Keratinocyte (primary cell): Measurements from ENCODE around the gene ASZ1. TPM values are rescaled to one million over a fixed set of nuclear protein-coding genes. Genes with fewer than 3 reads are reported as not detected.
"Not testable (repeated sequence)": the region's sequence is repeated elsewhere in the genome, so short reads cannot be mapped to it uniquely, and the experiment has no call there.

Experiments used
- DNase-seq: peaks from one replicate; pipeline ENCODE4 v3.0.0-alpha.2; 2011; ENCODE audit warnings: low read depth, missing footprints, low spot score
- FAIRE-seq: peaks from 2 replicates; lab custom pipeline; 2011; peaks lifted over from hg19 to GRCh38; lab: Jason Lieb, UNC
- H2AFZ ChIP-seq: 2 replicates; pipeline ENCODE4 v1.6.0; 2012; ENCODE audit warnings: low read length, control low read depth, inconsistent platforms; ENCODE audit not compliant: control insufficient read depth
- H3K27ac ChIP-seq: 2 replicates; pipeline ENCODE4 v1.5.1; 2011; ENCODE audit warnings: low read length; ENCODE audit not compliant: control insufficient read depth, insufficient read depth
- H3K27me3 ChIP-seq: 3 replicates; pipeline ENCODE4 v1.6.0; 2011; ENCODE audit warnings: low read length; ENCODE audit not compliant: control insufficient read depth, insufficient read depth; ENCODE audit errors: extremely low read depth
- H3K36me3 ChIP-seq, 2 experiments: 2 replicates in 1 of 2; 3 replicates in 1 of 2; pipeline ENCODE4 v1.5.1; 2011; ENCODE audit warnings: low read length in 2 of 2, mild to moderate bottlenecking in 1 of 2; ENCODE audit not compliant: control insufficient read depth in 2 of 2, insufficient read depth in 2 of 2; ENCODE audit errors: extremely low read depth in 1 of 2
- H3K4me1 ChIP-seq: 3 replicates; pipeline ENCODE4 v1.5.1; 2011; ENCODE audit warnings: low read length; ENCODE audit not compliant: control insufficient read depth, insufficient read depth; ENCODE audit errors: extremely low read depth
- H3K4me2 ChIP-seq: 3 replicates; pipeline ENCODE4 v1.6.0; 2011; ENCODE audit warnings: low read depth, low read length; ENCODE audit not compliant: control insufficient read depth, insufficient read depth; ENCODE audit errors: extremely low read depth
- H3K4me3 ChIP-seq, 3 experiments: fragments of 200-600 bp in 1 of 3; sonication (generic) in 1 of 3; 2 replicates in 2 of 3; 3 replicates in 1 of 3; pipeline ENCODE4 v1.5.1; 2011 to 2016; ENCODE audit warnings: low read length in 3 of 3, mild to moderate bottlenecking in 3 of 3, control low read depth in 2 of 3, inconsistent platforms in 1 of 3, low read depth in 1 of 3, mixed read lengths in 1 of 3, mixed run types in 1 of 3, moderate library complexity in 1 of 3; ENCODE audit not compliant: control insufficient read depth in 2 of 3, insufficient read depth in 2 of 3; ENCODE audit errors: extremely low read depth in 1 of 3
- H3K79me2 ChIP-seq: 2 replicates; pipeline ENCODE4 v1.6.0; 2012; ENCODE audit warnings: low read length; ENCODE audit not compliant: control insufficient read depth, insufficient read depth
- H3K9ac ChIP-seq: 3 replicates; pipeline ENCODE4 v1.6.0; 2011; ENCODE audit warnings: low read length; ENCODE audit not compliant: control insufficient read depth, insufficient read depth; ENCODE audit errors: extremely low read depth
- H3K9me1 ChIP-seq: 3 replicates; pipeline ENCODE4 v1.6.0; 2011; ENCODE audit warnings: low read length; ENCODE audit not compliant: control insufficient read depth, insufficient read depth; ENCODE audit errors: extremely low read depth
- H3K9me3 ChIP-seq: 2 replicates; pipeline ENCODE4 v1.5.1; 2012; ENCODE audit warnings: low read depth, low read length; ENCODE audit not compliant: control insufficient read depth
- H4K20me1 ChIP-seq: 3 replicates; pipeline ENCODE4 v1.6.0; 2011; ENCODE audit warnings: low read length; ENCODE audit not compliant: control insufficient read depth, insufficient read depth; ENCODE audit errors: extremely low read depth
- EZH2 ChIP-seq: IDR thresholded peaks from one replicate; pipeline ENCODE4 v1.6.1; 2012; ENCODE audit warnings: inconsistent platforms, mild to moderate bottlenecking, low read length, moderate library complexity
- dilution Hi-C: fragments of 300-500 bp; cut with MboI; formaldehyde crosslinking; loops from one replicate; pipeline ENCODE4 v1.7.0; 2020; ENCODE audit warnings: low sequenced_read_pairs; ENCODE audit not compliant: extremely low pct_ligation_motif_present
- polyA plus RNA-seq, 5 experiments: library from polyadenylated mRNA; depleted of rRNA in 3 of 5; stranded (reverse) in 3 of 5; stranded (forward) in 1 of 5; unstranded in 1 of 5; fragments of >200 nt; gene quantifications; 1 replicate in 1 of 5; 2 replicates in 3 of 5; 3 replicates in 1 of 5; pipeline versions ENCODE4 v1.2.1 to v1.2.3, GENCODE V29; 2011 to 2012; ENCODE audit warnings: missing spikeins in 2 of 5, low read depth in 1 of 5, low replicate concordance in 1 of 5
- TF ChIP-seq, protein P1 (sequence below), 3 experiments: IDR thresholded peaks in 1 of 3; conservative IDR thresholded peaks in 1 of 3; optimal IDR thresholded peaks in 1 of 3; 2 replicates in 2 of 3; 3 replicates in 1 of 3; pipeline versions ENCODE3 to v1.5.1; 2011; ENCODE audit warnings: low read length in 3 of 3, mild to moderate bottlenecking in 3 of 3, moderate library complexity in 2 of 3, control low read depth in 1 of 3, inconsistent platforms in 1 of 3; ENCODE audit not compliant: insufficient read depth in 2 of 3; ENCODE audit errors: extremely low read depth in 1 of 3

ASZ1 gene
- polyA plus RNA-seq, 1 donor (not counting 4 experiments of a cell fraction or from before 2014, with no cell fraction given) = not detected

DNA sequence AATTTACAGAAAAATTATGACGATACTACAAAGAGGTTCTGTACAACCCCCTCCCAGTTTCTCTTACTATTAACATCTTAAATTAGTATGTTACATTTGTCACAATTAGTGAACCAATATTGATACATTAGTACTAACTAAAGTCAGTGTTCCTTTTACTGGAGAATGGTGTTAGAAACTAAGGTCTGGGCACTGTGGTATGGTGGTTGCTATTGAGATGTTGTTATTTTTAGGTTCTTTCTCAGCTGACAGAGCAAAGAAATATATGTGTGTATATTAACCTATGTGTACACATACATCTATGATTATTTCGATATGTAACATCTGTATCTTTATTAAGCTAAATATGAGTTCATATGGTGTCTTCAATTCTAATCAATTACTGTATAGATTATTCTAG, 40.9 kb upstream of the ASZ1 start:
- Histone ChIP-seq H3K4me1 (no peaks in the 10 kb centered on the region), H3K9me3 (no peaks in the 10 kb centered on the region), H3K27me3 (no peaks in the 10 kb centered on the region), H3K79me2 (no peaks in the 10 kb centered on the region), H3K4me3 (no peak overlapping the region), H3K9ac (no peak overlapping the region), H4K20me1 (no peaks in the 10 kb centered on the region), H3K27ac (no peak overlapping the region), H3K36me3 (no peaks in the 10 kb centered on the region), H3K9me1 (no peaks in the 10 kb centered on the region), H2AFZ (no peak overlapping the region), H3K4me2 (no peak overlapping the region)
- FAIRE-seq (no peak), DNase-seq (no peak)
- dilution Hi-C loops = no loop called here
- no peak for TF ChIP-seq EZH2
- TF ChIP-seq, protein P1, sequence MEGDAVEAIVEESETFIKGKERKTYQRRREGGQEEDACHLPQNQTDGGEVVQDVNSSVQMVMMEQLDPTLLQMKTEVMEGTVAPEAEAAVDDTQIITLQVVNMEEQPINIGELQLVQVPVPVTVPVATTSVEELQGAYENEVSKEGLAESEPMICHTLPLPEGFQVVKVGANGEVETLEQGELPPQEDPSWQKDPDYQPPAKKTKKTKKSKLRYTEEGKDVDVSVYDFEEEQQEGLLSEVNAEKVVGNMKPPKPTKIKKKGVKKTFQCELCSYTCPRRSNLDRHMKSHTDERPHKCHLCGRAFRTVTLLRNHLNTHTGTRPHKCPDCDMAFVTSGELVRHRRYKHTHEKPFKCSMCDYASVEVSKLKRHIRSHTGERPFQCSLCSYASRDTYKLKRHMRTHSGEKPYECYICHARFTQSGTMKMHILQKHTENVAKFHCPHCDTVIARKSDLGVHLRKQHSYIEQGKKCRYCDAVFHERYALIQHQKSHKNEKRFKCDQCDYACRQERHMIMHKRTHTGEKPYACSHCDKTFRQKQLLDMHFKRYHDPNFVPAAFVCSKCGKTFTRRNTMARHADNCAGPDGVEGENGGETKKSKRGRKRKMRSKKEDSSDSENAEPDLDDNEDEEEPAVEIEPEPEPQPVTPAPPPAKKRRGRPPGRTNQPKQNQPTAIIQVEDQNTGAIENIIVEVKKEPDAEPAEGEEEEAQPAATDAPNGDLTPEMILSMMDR (optimal IDR thresholded peaks at IDR 0.05 in 1 of 3, IDR thresholded peaks at IDR 0.05 in 1 of 3, conservative IDR thresholded peaks at IDR 0.05 in 1 of 3; ENCODE audit: extremely low read depth in 1 of 3, insufficient read depth in 2 of 3, low read length in 3 of 3) = no peak

DNA sequence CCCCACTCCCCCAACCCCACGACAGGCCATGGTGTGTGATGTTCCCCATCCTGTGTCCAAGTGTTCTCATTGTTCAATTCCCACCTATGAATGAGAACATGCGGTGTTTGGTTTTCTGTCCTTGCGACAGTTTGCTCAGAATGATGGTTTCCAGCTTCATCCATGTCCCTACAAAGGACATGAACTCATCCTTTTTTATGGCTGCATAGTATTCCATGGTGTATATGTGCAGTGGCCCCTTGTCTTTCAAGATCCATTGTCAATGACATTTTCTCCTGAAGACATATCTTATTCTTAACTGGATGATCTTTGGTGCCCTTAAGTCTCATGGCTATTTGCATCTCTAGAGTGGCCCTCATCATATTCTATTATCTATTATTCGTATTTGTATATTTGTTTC, 33.5 kb upstream of the ASZ1 start:
- H3K27me3 ChIP-seq, H4K20me1 ChIP-seq, FAIRE-seq, DNase-seq, H3K79me2 ChIP-seq, H3K36me3 ChIP-seq, H2AFZ ChIP-seq, H3K4me1 ChIP-seq, H3K9ac ChIP-seq, H3K27ac ChIP-seq, H3K4me3 ChIP-seq, H3K9me1 ChIP-seq, H3K9me3 ChIP-seq, H3K4me2 ChIP-seq, dilution Hi-C loops: not testable (repeated sequence)

DNA sequence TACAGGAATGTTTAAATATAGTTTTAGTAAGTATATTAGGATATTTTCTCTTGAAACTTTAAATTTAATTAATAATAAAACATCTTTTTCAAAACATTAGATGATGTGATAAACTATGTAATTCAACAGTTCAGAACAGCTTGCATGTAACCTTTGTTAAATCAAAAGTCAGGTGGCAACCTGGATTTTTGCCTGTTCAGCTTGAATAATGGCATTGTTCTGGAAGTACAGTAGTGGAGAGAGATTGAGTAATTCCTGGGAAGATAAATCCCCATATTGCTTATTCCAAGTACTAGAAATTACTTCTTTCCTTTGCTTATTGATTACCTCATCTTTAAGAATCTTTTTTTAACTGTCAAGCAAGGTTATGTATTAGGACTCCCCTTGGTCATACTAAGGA, 32.4 kb upstream of the ASZ1 start:
- dilution Hi-C loops = no loop called here
- Histone ChIP-seq H3K4me3 (no peak overlapping the region), H3K27me3 (no peaks in the 10 kb centered on the region), H3K4me1 (no peaks in the 10 kb centered on the region), H3K9me3 (no peaks in the 10 kb centered on the region), H3K79me2 (no peaks in the 10 kb centered on the region), H3K9me1 (no peaks in the 10 kb centered on the region), H4K20me1 (no peaks in the 10 kb centered on the region), H3K27ac (no peak overlapping the region), H3K9ac (no peak overlapping the region), H2AFZ (no peak overlapping the region), H3K36me3 (no peaks in the 10 kb centered on the region), H3K4me2 (no peak overlapping the region)
- FAIRE-seq (no peak), DNase-seq (no peak)
- no peak for TF ChIP-seq EZH2
- TF ChIP-seq, protein P1 (optimal IDR thresholded peaks at IDR 0.05 in 1 of 3, IDR thresholded peaks at IDR 0.05 in 1 of 3, conservative IDR thresholded peaks at IDR 0.05 in 1 of 3; ENCODE audit: extremely low read depth in 1 of 3, insufficient read depth in 2 of 3, low read length in 3 of 3) = no peak
